Type B pancreatic cell (in vitro differentiated cells): ENCODE measurements around the gene SLC29A2. TPM values are rescaled to one million over a fixed set of nuclear protein-coding genes. Genes with fewer than 3 reads are reported as not detected.
A peak's percentile ranks its signal among the peaks of the same experiment; 100 is the strongest.

Source experiments
- DNase-seq: peaks from one replicate; pipeline ENCODE4 v3.0.0; 2021; ENCODE audit warnings: mixed read lengths; ENCODE audit not compliant: unreplicated experiment; ENCODE audit errors: extremely low spot score
- H3K27ac Mint-ChIP-seq: 2 replicates; pipeline ENCODE4 v1.8.0; 2021; ENCODE audit warnings: mild to moderate bottlenecking, mixed read lengths
- H3K27me3 Mint-ChIP-seq: 2 replicates; pipeline ENCODE4 v1.8.0; 2021; ENCODE audit warnings: mixed read lengths
- H3K36me3 Mint-ChIP-seq: 2 replicates; pipeline ENCODE4 v1.8.0; 2021; ENCODE audit warnings: mixed read lengths
- H3K4me1 Mint-ChIP-seq: one replicate; pipeline ENCODE4 v1.8.0; 2021; ENCODE audit warnings: mixed read lengths; ENCODE audit not compliant: unreplicated experiment
- H3K4me3 Mint-ChIP-seq: 2 replicates; pipeline ENCODE4 v1.8.0; 2021; ENCODE audit warnings: mild to moderate bottlenecking, mixed read lengths
- H3K9me3 Mint-ChIP-seq: 2 replicates; pipeline ENCODE4 v1.8.0; 2021; ENCODE audit warnings: mixed read lengths
- total RNA-seq: library from RNA; stranded (reverse); gene quantifications from 2 replicates; pipeline ENCODE4 v1.2.1, GENCODE V29; 2021; ENCODE audit warnings: low replicate concordance
- TF ChIP-seq, protein P1 (sequence below): fragments of 200-600 bp; sonication (generic); conservative IDR thresholded peaks from 2 replicates; pipeline ENCODE4 v1.5.0; 2021; ENCODE audit warnings: antibody characterized with exemption, mild to moderate bottlenecking

The SLC29A2 gene
- total RNA-seq, 1 donor from 2014 or later = 22.2 TPM

DNA sequence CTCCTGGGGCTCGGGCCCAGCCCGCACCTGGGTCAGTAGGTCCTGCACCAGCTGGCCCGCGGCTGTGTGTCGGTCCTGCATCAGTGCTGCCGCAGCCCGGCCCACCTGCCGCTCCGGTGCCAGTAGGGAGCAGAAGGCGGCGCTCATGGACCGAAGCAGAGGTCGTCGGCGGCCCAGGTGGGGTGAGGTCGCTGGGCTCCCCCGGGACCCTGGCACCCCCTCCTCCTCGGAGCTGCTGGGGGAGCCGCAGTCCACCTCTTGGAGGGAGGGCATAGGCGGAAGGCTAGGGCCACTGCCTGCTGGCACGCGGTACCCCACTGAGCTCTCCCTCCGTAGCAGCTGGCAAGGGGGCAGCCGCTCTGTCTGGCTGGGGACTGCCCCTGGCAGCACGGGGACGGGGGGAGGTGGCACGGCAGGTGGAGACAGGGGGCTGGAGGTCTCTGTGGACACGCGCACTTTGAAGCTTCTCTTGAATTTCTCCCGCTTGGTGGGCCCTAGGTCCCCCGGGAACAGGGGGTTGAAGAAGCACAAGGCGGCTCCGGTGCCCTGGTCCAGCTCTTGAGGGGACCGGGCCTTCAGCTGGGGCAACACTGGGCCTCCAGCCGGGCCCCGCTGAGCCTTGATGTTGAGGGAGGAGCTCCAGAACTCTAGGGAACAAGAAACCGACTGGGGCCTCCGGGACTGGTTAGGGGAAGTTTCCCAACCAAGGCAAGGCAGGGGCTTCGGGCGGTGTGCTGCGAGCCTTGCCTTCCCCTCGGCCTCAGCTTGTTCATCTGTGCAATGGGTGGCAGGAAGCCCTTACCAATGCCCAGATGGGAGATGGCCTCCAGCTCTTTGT lies 36.7 kb downstream of the SLC29A2 start:
- H3K27ac Mint-ChIP-seq = no peak overlapping the region
- H3K9me3 Mint-ChIP-seq = no peaks in the 10 kb centered on the region
- no peak for DNase-seq
- peaks cover 8% of the 10 kb centered on the region for H3K4me1 Mint-ChIP-seq
- H3K27me3 Mint-ChIP-seq = no peaks in the 10 kb centered on the region
- H3K4me3 Mint-ChIP-seq = peak overlapping the region; percentile 76
- no peaks in the 10 kb centered on the region for H3K36me3 Mint-ChIP-seq
- TF ChIP-seq, protein P1, sequence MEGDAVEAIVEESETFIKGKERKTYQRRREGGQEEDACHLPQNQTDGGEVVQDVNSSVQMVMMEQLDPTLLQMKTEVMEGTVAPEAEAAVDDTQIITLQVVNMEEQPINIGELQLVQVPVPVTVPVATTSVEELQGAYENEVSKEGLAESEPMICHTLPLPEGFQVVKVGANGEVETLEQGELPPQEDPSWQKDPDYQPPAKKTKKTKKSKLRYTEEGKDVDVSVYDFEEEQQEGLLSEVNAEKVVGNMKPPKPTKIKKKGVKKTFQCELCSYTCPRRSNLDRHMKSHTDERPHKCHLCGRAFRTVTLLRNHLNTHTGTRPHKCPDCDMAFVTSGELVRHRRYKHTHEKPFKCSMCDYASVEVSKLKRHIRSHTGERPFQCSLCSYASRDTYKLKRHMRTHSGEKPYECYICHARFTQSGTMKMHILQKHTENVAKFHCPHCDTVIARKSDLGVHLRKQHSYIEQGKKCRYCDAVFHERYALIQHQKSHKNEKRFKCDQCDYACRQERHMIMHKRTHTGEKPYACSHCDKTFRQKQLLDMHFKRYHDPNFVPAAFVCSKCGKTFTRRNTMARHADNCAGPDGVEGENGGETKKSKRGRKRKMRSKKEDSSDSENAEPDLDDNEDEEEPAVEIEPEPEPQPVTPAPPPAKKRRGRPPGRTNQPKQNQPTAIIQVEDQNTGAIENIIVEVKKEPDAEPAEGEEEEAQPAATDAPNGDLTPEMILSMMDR = no peak

DNA sequence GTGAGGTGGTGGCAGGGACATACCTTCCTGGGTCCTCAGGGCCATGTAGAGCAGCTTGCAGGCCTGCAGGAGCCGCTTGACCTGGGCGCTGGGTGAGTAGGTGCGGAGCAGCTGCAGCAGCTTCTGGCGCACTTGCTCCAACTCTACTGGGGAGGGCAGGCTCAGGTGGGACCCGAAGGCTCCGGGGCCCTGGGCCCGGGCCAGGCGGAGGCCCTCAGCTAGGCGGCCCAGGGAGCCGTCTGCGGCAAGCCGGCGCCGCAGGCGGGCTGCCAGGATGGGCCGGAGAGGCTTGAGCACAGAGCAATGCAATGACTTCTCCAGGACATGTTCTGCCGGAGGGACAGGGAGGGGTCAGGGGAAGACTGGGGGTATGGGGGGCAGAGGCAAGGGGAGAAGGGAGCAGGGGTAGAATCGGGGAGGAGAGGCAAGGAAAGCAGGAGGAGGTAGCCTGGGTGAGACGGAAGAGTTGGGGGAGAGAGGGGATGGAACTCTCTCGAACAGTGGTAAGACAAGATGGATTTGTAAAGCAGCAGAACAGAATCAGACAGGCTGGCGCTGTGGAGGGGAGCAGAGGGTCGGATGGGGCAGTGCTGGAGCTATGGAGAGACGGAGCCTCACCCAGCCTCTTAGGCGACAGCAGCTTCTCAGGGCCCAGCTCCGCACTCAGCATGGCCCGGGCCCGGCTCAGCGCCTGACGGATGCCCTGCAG lies 37.5 kb downstream of the SLC29A2 start:
- Mint-ChIP-seq H3K27me3 (no peaks in the 10 kb centered on the region), H3K9me3 (no peaks in the 10 kb centered on the region), H3K4me1 (peaks cover 6% of the 10 kb centered on the region), H3K27ac (no peak overlapping the region), H3K36me3 (no peaks in the 10 kb centered on the region), H3K4me3 (no peak overlapping the region)
- no peak for DNase-seq
- TF ChIP-seq, protein P1 = no peak

DNA sequence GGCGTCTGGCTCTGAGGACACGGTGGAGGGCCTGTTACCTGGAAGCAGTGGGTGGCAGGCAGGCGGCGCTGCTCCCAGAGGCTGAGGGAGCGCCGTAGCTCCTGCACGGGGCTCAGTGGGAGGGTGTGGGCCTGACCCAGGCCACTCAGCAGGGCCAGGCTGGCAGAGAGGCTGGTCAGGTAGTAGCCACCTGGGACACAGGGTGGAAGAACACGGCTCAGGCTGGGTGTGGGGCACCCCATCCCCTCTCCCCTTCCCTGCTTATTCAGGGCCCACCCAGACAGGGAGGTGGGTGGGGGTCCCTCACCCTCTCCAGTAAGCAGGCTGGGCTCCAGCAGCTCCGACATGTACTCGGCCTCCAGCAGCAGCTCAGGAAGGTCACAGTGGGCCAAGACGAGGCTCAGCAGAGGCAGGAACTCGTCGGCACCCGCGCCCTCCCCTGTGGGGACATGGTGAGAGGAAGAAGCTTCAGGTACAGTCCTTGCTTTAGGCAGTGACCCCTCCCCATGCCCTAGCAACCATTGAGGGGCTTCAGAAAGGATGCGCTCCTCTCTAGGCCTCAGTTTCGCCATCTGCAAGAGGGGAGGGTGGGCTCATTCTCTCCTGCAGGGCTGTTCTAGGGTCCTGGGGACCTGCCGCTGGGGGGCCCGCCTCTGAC lies 38.2 kb downstream of the SLC29A2 start:
- no peak for DNase-seq
- Mint-ChIP-seq H3K4me3 (no peak overlapping the region), H3K9me3 (no peaks in the 10 kb centered on the region), H3K27ac (no peak overlapping the region), H3K4me1 (peaks cover 9% of the 10 kb centered on the region), H3K36me3 (no peaks in the 10 kb centered on the region), H3K27me3 (no peaks in the 10 kb centered on the region)
- TF ChIP-seq, protein P1 = no peak

DNA sequence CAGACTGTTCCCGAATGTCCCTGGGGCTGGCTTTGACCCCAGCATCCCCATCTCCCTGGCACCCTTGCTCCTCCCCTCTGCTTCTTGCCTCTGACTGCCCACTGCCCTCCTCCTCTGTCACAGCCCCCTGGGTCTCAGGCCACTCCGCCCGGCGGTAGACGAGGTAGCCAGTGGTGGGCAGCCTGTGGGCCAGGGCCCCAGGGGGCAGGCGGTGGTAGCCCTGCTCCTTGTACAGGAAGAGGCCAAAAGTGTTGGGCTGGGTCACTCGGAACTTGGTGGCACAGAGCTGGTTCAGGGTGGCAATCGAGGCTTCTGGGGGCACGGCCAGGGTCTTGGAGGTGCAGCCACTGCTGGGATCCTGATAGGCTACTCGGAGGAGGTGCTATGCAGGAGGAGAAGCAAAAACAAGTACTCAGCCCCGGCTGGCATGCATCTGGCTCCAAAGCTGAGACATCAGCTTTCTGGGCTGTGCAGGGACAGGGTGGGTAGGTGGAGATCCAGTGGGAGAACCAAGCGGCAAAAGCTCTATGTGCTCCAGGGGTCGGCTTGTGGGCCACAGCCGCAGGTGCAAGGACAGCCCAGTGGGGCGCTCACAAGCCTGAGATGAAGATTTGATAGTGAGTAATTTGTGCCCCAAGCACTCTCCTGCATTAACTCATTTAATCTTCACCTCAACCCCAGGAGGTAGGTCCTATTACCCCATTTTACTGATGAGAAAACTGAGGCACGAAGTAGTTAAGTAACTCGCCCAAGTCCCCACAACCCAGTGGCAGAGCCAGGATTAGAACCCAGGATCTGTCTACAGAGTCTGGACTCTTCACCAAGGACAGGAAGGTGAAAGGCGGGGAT lies 39.0 kb downstream of the SLC29A2 start:
- Mint-ChIP-seq H3K9me3 (no peaks in the 10 kb centered on the region), H3K4me1 (peaks cover 13% of the 10 kb centered on the region), H3K27me3 (no peaks in the 10 kb centered on the region), H3K4me3 (no peak overlapping the region), H3K36me3 (no peaks in the 10 kb centered on the region), H3K27ac (no peak overlapping the region)
- DNase-seq = no peak
- TF ChIP-seq, protein P1 = no peak
